ENCODE results near the gene KIAA1191.

Gene KIAA1191

DNA sequence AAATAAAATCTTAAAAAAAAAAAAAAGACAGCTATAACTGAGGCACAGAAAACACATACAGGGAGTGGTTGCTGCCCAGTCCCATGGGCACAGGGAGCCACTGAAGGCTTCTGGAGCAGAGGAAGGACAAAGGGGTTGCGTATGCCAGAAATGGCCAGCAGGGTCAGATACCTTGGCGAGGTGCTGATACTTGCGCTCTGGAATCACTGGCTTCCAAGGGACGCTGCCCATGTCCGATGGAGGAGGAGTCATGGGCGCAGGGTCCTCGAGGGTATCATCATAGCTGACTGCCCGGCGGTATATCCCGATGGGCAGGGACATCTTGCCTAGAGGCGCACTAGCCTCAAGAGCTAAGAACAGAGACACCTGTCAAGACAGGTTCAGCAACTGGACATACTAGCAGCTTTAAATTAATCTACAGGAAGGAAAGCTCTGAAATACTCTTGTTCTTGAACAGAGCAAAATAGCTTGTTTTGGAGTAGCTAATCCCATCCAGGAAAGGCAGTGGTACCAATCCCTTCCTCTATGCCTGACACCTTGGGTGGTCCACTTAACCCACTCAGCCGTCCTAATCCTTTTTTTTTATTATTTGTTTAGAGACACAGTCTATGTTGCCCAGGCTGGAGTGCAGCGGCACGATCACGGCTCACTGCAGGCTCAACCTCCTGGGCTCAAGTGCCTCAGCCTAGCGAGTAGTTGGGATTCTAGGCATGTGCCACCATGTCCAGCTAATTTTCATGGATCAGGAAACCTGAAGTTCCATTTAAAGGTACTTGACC lies 6.0 kb downstream of the KIAA1191 start:
- Histone ChIP-seq H4K20me1 (ENCODE audit: insufficient read depth) (no peaks in the 10 kb centered on the region), H3K4me3 (IDR thresholded peaks at IDR 0.05; ENCODE audit: insufficient read depth, low read depth, low read length) (no peak overlapping the region), H3K27me3 (ENCODE audit: insufficient read depth, low read depth) (no peaks in the 10 kb centered on the region), H3K27ac (no peak overlapping the region), H3K4me2 (no peak overlapping the region), H3K36me3 (ENCODE audit: insufficient read depth) (no peaks in the 10 kb centered on the region), H3K9ac (no peak overlapping the region), H3K79me2 (ENCODE audit: insufficient read depth, low read depth) (peaks cover 10% of the 10 kb centered on the region; the same call in 1 of the 2 replicates), H2AFZ (ENCODE audit: low read depth) (no peak overlapping the region), H3K4me1 (ENCODE audit: low read depth, poor library complexity, severe bottlenecking) (peaks cover 8% of the 10 kb centered on the region)
- TF ChIP-seq, protein P1, sequence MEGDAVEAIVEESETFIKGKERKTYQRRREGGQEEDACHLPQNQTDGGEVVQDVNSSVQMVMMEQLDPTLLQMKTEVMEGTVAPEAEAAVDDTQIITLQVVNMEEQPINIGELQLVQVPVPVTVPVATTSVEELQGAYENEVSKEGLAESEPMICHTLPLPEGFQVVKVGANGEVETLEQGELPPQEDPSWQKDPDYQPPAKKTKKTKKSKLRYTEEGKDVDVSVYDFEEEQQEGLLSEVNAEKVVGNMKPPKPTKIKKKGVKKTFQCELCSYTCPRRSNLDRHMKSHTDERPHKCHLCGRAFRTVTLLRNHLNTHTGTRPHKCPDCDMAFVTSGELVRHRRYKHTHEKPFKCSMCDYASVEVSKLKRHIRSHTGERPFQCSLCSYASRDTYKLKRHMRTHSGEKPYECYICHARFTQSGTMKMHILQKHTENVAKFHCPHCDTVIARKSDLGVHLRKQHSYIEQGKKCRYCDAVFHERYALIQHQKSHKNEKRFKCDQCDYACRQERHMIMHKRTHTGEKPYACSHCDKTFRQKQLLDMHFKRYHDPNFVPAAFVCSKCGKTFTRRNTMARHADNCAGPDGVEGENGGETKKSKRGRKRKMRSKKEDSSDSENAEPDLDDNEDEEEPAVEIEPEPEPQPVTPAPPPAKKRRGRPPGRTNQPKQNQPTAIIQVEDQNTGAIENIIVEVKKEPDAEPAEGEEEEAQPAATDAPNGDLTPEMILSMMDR (conservative IDR thresholded peaks at IDR 0.05; ENCODE audit: low read depth, low read length), result no peak

- Histone ChIP-seq H3K36me3 (ENCODE audit: insufficient read depth) (no peaks in the 10 kb centered on the region), H3K79me2 (ENCODE audit: insufficient read depth, low read depth) (no peaks in the 10 kb centered on the region; the same call in 1 of the 2 replicates), H4K20me1 (ENCODE audit: insufficient read depth) (no peaks in the 10 kb centered on the region)
Observed at GRCh38 chr5:176353533-176353932, 8.0 kb downstream of the KIAA1191 start.

GRCh38 chr5:176352116-176352878 lies 9.3 kb downstream of the KIAA1191 start:
- H3K9ac ChIP-seq, result no peak overlapping the region
- TF ChIP-seq, protein P1 (conservative IDR thresholded peaks at IDR 0.05; ENCODE audit: low read depth, low read length), result no peak
- H2AFZ ChIP-seq (ENCODE audit: low read depth), result no peak overlapping the region
- H4K20me1 ChIP-seq (ENCODE audit: insufficient read depth), result no peaks in the 10 kb centered on the region
- no peak overlapping the region for H3K27ac ChIP-seq
- no peaks in the 10 kb centered on the region for H3K27me3 ChIP-seq (ENCODE audit: insufficient read depth, low read depth)
- H3K79me2 ChIP-seq (ENCODE audit: insufficient read depth, low read depth), result no peaks in the 10 kb centered on the region; the same call in 1 of the 2 replicates
- no peak overlapping the region for H3K4me3 ChIP-seq (IDR thresholded peaks at IDR 0.05; ENCODE audit: insufficient read depth, low read depth, low read length)
- H3K36me3 ChIP-seq (ENCODE audit: insufficient read depth), result no peaks in the 10 kb centered on the region
- no peak overlapping the region for H3K4me2 ChIP-seq
- no peaks in the 10 kb centered on the region for H3K4me1 ChIP-seq (ENCODE audit: low read depth, poor library complexity, severe bottlenecking)

More at GRCh38 chr5:176353533-176353932, 8.0 kb downstream of the KIAA1191 start:
- H3K4me3 ChIP-seq (IDR thresholded peaks at IDR 0.05; ENCODE audit: insufficient read depth, low read depth, low read length), result no peak overlapping the region
- H3K4me2 ChIP-seq, result no peak overlapping the region
- TF ChIP-seq, protein P1 (conservative IDR thresholded peaks at IDR 0.05; ENCODE audit: low read depth, low read length), result no peak
- no peaks in the 10 kb centered on the region for H3K27me3 ChIP-seq (ENCODE audit: insufficient read depth, low read depth)
- H3K4me1 ChIP-seq (ENCODE audit: low read depth, poor library complexity, severe bottlenecking), result no peaks in the 10 kb centered on the region
- H2AFZ ChIP-seq (ENCODE audit: low read depth), result no peak overlapping the region
- no peak overlapping the region for H3K27ac ChIP-seq
- no peak overlapping the region for H3K9ac ChIP-seq

GRCh38 chr5:176350416-176350815 lies 11.1 kb downstream of the KIAA1191 start:
- H3K36me3 ChIP-seq (ENCODE audit: insufficient read depth), result peaks cover 4% of the 10 kb centered on the region; the same call in 1 of the 2 replicates
- TF ChIP-seq, protein P1 (conservative IDR thresholded peaks at IDR 0.05; ENCODE audit: low read depth, low read length), result no peak
- no peaks in the 10 kb centered on the region for H3K79me2 ChIP-seq (ENCODE audit: insufficient read depth, low read depth)
- no peak overlapping the region for H3K9ac ChIP-seq
- H3K27me3 ChIP-seq (ENCODE audit: insufficient read depth, low read depth), result no peaks in the 10 kb centered on the region
- no peaks in the 10 kb centered on the region for H4K20me1 ChIP-seq (ENCODE audit: insufficient read depth)
- H3K27ac ChIP-seq, result no peak overlapping the region
- no peak overlapping the region for H2AFZ ChIP-seq (ENCODE audit: low read depth)
- no peaks in the 10 kb centered on the region for H3K4me1 ChIP-seq (ENCODE audit: low read depth, poor library complexity, severe bottlenecking)
- H3K4me3 ChIP-seq (IDR thresholded peaks at IDR 0.05; ENCODE audit: insufficient read depth, low read depth, low read length), result no peak overlapping the region
- H3K4me2 ChIP-seq, result no peak overlapping the region

Data from KMS-11 (cell line).